A673 (cell line): ENCODE data around the gene SCEL. TPM values are rescaled to one million over a fixed set of nuclear protein-coding genes. Genes with fewer than 3 reads are reported as not detected.

Experiments
- BruUV-seq: library from RNA; stranded (reverse); fragments of 400-500 nt; replicated peaks from 2 replicates; lab custom pipeline; 2021; lab: Mats Ljungman, UMichigan
- CTCF ChIA-PET: fragments of 300-600 bp; sonication (Branson Sonifier 250); formaldehyde crosslinking; loops from one replicate; lab custom pipeline; 2022; ENCODE audit warnings: antibody characterized with exemption; lab: Charles Lee
- POLR2A ChIA-PET: fragments of 300-600 bp; sonication (Branson Sonifier 250); formaldehyde crosslinking; loops from one replicate; lab custom pipeline; 2022; ENCODE audit warnings: antibody characterized with exemption; ENCODE audit not compliant: low non-redundant PET; lab: Charles Lee
- DNase-seq: peaks from one replicate; pipeline ENCODE4 v3.0.0-alpha.2; 2015; ENCODE audit warnings: low spot score
- H3K27ac ChIP-seq: fragments of 200-600 bp; sonication (generic); 2 replicates; pipeline ENCODE4 v1.5.1; 2016; ENCODE audit warnings: mixed run types, low read depth, mild to moderate bottlenecking, mixed read lengths, antibody characterized with exemption, low read length; ENCODE audit not compliant: poor library complexity, severe bottlenecking
- H3K27me3 ChIP-seq: fragments of 200-600 bp; sonication (generic); replicated peaks from 2 replicates; pipeline ENCODE4 v1.6.1; 2017; ENCODE audit warnings: mixed run types, low read depth, mild to moderate bottlenecking, mixed read lengths, antibody characterized with exemption, low read length; ENCODE audit not compliant: insufficient read depth, poor library complexity
- H3K36me3 ChIP-seq: fragments of 200-600 bp; sonication (generic); 2 replicates; pipeline ENCODE4 v1.6.1; 2016; ENCODE audit warnings: mixed run types, mild to moderate bottlenecking, mixed read lengths, antibody characterized with exemption, low read length; ENCODE audit not compliant: insufficient read depth, poor library complexity, severe bottlenecking
- H3K4me1 ChIP-seq: fragments of 200-600 bp; sonication (generic); 2 replicates; pipeline ENCODE4 v1.6.1; 2017; ENCODE audit warnings: mixed run types, mild to moderate bottlenecking, mixed read lengths, antibody characterized with exemption, low read length; ENCODE audit not compliant: insufficient read depth, poor library complexity, severe bottlenecking
- H3K4me3 ChIP-seq: fragments of 200-600 bp; sonication (generic); 2 replicates; pipeline ENCODE4 v1.5.1; 2016; ENCODE audit warnings: low read depth, mixed run types, mild to moderate bottlenecking, mixed read lengths, low read length; ENCODE audit not compliant: poor library complexity, severe bottlenecking
- H3K9me3 ChIP-seq: fragments of 200-600 bp; sonication (generic); 2 replicates; pipeline ENCODE4 v1.6.1; 2016; ENCODE audit warnings: mixed run types, low read depth, mild to moderate bottlenecking, mixed read lengths, antibody characterized with exemption, low read length; ENCODE audit not compliant: poor library complexity, severe bottlenecking
- CTCF ChIP-seq: fragments of 300-800, 200-600 bp; sonication (generic); conservative IDR thresholded peaks from 2 replicates; pipeline ENCODE4 v1.5.1; 2017; ENCODE audit warnings: low read depth, mild to moderate bottlenecking, antibody characterized with exemption, low read length, moderate library complexity, mixed read lengths
- EZH2 ChIP-seq: fragments of 200-600 bp; sonication (generic); IDR thresholded peaks from 2 replicates; pipeline ENCODE4 v1.6.1; 2017; ENCODE audit warnings: borderline replicate concordance, low read depth, mild to moderate bottlenecking, mixed read lengths, antibody characterized with exemption, low read length; ENCODE audit not compliant: poor library complexity, severe bottlenecking
- intact Hi-C: fragments of 100-400 bp; cut with micrococcal nuclease; formaldehyde crosslinking; loops from one replicate; pipeline ENCODE4 v1.10.0; 2022; ENCODE audit not compliant: unreplicated experiment
- total RNA-seq: library from RNA; stranded (reverse); gene quantifications from 2 replicates; pipeline ENCODE4 v1.2.3, GENCODE V29; 2021

The SCEL gene
- total RNA-seq, 1 experiment from 2014 or later = not detected

- BruUV-seq = no TSS peak
- no peak overlapping the region for H3K4me3 ChIP-seq
- TF ChIP-seq EZH2 (no peak), CTCF (no peak)
- intact Hi-C loops = no loop called here
- ChIA-PET POLR2A (no interaction called here), CTCF (no interaction called here)
- no peaks in the 10 kb centered on the region for H3K4me1 ChIP-seq
- no peaks in the 10 kb centered on the region for H3K9me3 ChIP-seq
- H3K27ac ChIP-seq = no peak overlapping the region
- no peak for DNase-seq
- no peaks in the 10 kb centered on the region for H3K36me3 ChIP-seq
- no peaks in the 10 kb centered on the region for H3K27me3 ChIP-seq
These were observed 7.1 kb upstream of the SCEL start for GRCh38 chr13:77528414-77528813.

GRCh38 chr13:77528834-77529500, 6.5 kb upstream of the SCEL start:
- no peaks in the 10 kb centered on the region for H3K4me1 ChIP-seq
- intact Hi-C loops = no loop called here
- no peaks in the 10 kb centered on the region for H3K27me3 ChIP-seq
- BruUV-seq = no TSS peak
- H3K36me3 ChIP-seq = no peaks in the 10 kb centered on the region
- CTCF ChIA-PET = no interaction called here
- TF ChIP-seq CTCF = no peak
- H3K27ac ChIP-seq = no peak overlapping the region
- POLR2A ChIA-PET = no interaction called here
- H3K9me3 ChIP-seq = no peaks in the 10 kb centered on the region
- no peak overlapping the region for H3K4me3 ChIP-seq
- DNase-seq = no peak

- intact Hi-C loops = no loop called here
These were observed 6.0 kb upstream of the SCEL start for GRCh38 chr13:77529501-77529840.

More at GRCh38 chr13:77529501-77529840, 6.0 kb upstream of the SCEL start:
- no peaks in the 10 kb centered on the region for H3K36me3 ChIP-seq
- BruUV-seq = no TSS peak
- H3K9me3 ChIP-seq = no peaks in the 10 kb centered on the region
- H3K27ac ChIP-seq = no peak overlapping the region
- no peak overlapping the region for H3K4me3 ChIP-seq
- H3K27me3 ChIP-seq = no peaks in the 10 kb centered on the region
- ChIA-PET CTCF (no interaction called here), POLR2A (no interaction called here)
- DNase-seq = no peak
- H3K4me1 ChIP-seq = no peaks in the 10 kb centered on the region
- no peak for TF ChIP-seq CTCF
- TF ChIP-seq EZH2 = no peak
